PC-3 (cell line): ENCODE measurements around the gene PHF21B. TPM values are rescaled to one million over a fixed set of nuclear protein-coding genes. Genes with fewer than 3 reads are reported as not detected.

Experiments
- ATAC-seq: fragments of 200-7000 bp; cut with Tn5 transposase; 2 replicates; pipeline ENCODE4 v1.9.1; 2020; ENCODE audit warnings: mild to moderate bottlenecking, moderate library complexity
- BruUV-seq: library from RNA; stranded (reverse); fragments of 400-500 nt; replicated peaks from 2 replicates; lab custom pipeline; 2021; lab: Mats Ljungman, UMichigan
- CTCF ChIA-PET: fragments of 300-600 bp; sonication (Branson Sonifier 250); formaldehyde crosslinking; loops from one replicate; lab custom pipeline; 2022; ENCODE audit warnings: antibody characterized with exemption; lab: Charles Lee
- POLR2A ChIA-PET: fragments of 300-600 bp; sonication (Branson Sonifier 250); formaldehyde crosslinking; loops from one replicate; lab custom pipeline; 2022; ENCODE audit warnings: antibody characterized with exemption; ENCODE audit not compliant: unreplicated experiment; lab: Charles Lee
- DNase-seq: peaks from one replicate; pipeline ENCODE4 v3.0.0-alpha.2; 2015
- H2AFZ ChIP-seq: fragments of 300-600 bp; sonication (generic); 2 replicates; pipeline ENCODE4 v1.6.0; 2016; ENCODE audit warnings: antibody characterized with exemption, low read length
- H3F3A ChIP-seq: fragments of 300-600 bp; sonication (generic); one replicate; pipeline ENCODE4 v1.6.0; 2017; ENCODE audit warnings: antibody characterized with exemption, low read length, control low read depth, mild to moderate bottlenecking; ENCODE audit not compliant: unreplicated experiment
- H3K27ac ChIP-seq: fragments of 300-600 bp; sonication (generic); 2 replicates; pipeline ENCODE4 v1.5.1; 2016; ENCODE audit warnings: mild to moderate bottlenecking, low read length
- H3K27me3 ChIP-seq: fragments of 300-600 bp; sonication (generic); 2 replicates; pipeline ENCODE4 v1.6.1; 2016; ENCODE audit warnings: low read length, mixed read lengths
- H3K36me3 ChIP-seq: fragments of 300-600 bp; sonication (generic); 2 replicates; pipeline ENCODE4 v1.6.1; 2016; ENCODE audit warnings: low read depth, mixed run types, low read length, mixed read lengths
- H3K4me1 ChIP-seq: fragments of 300-600 bp; sonication (generic); 2 replicates; pipeline ENCODE4 v1.5.1; 2016; ENCODE audit warnings: low read length; ENCODE audit not compliant: insufficient read depth
- H3K4me2 ChIP-seq: fragments of 300-600 bp; sonication (generic); 2 replicates; pipeline ENCODE4 v1.6.0; 2016; ENCODE audit warnings: low read length
- H3K4me3 ChIP-seq: fragments of 300-600 bp; sonication (generic); 2 replicates; pipeline ENCODE4 v1.5.1; 2016; ENCODE audit warnings: mild to moderate bottlenecking, low read length, mixed read lengths
- H3K79me2 ChIP-seq: fragments of 300-600 bp; sonication (generic); 2 replicates; pipeline ENCODE4 v1.6.1; 2017; ENCODE audit warnings: low read length, mixed read lengths
- H3K9ac ChIP-seq: fragments of 300-600 bp; sonication (generic); 2 replicates; pipeline ENCODE4 v1.6.0; 2016; ENCODE audit warnings: mild to moderate bottlenecking, low read length
- H3K9me2 ChIP-seq: fragments of 300-600 bp; sonication (generic); replicated peaks from 2 replicates; pipeline ENCODE4 v1.6.1; 2016; ENCODE audit warnings: mixed run types, low read length, mixed read lengths
- H3K9me3 ChIP-seq: fragments of 300-600 bp; sonication (generic); 2 replicates; pipeline ENCODE4 v1.6.1; 2016; ENCODE audit warnings: low read length, mixed read lengths
- H4K20me1 ChIP-seq: fragments of 300-600 bp; sonication (generic); 2 replicates; pipeline ENCODE4 v1.6.1; 2016; ENCODE audit warnings: low read length, mixed read lengths
- EZH2 ChIP-seq: fragments of 300-600 bp; sonication (generic); IDR thresholded peaks from one replicate; pipeline ENCODE4 v1.6.1; 2017; ENCODE audit warnings: antibody characterized with exemption, mild to moderate bottlenecking, low read length; ENCODE audit not compliant: unreplicated experiment
- EZH2phosphoT487 ChIP-seq: fragments of 300-600 bp; sonication (generic); IDR thresholded peaks from 2 replicates; pipeline ENCODE4 v1.6.1; 2018; ENCODE audit warnings: mild to moderate bottlenecking, antibody characterized with exemption, low read length, borderline replicate concordance
- intact Hi-C: fragments of 100-400 bp; cut with micrococcal nuclease; formaldehyde crosslinking; loops from 2 replicates; pipeline ENCODE4 v1.9.0; 2023
- total RNA-seq: library from RNA; depleted of rRNA; stranded (reverse); fragments of >200 nt; gene quantifications from 2 replicates; pipeline ENCODE4 v1.2.3, GENCODE V29; 2014
- TF ChIP-seq, protein P1 (sequence below): fragments of 300-600 bp; sonication (generic); conservative IDR thresholded peaks from 2 replicates; pipeline ENCODE4 v1.5.1; 2017; ENCODE audit warnings: antibody characterized with exemption, low read depth, mild to moderate bottlenecking, low read length

The PHF21B gene
- total RNA-seq, 1 experiment from 2014 or later: not detected

DNA sequence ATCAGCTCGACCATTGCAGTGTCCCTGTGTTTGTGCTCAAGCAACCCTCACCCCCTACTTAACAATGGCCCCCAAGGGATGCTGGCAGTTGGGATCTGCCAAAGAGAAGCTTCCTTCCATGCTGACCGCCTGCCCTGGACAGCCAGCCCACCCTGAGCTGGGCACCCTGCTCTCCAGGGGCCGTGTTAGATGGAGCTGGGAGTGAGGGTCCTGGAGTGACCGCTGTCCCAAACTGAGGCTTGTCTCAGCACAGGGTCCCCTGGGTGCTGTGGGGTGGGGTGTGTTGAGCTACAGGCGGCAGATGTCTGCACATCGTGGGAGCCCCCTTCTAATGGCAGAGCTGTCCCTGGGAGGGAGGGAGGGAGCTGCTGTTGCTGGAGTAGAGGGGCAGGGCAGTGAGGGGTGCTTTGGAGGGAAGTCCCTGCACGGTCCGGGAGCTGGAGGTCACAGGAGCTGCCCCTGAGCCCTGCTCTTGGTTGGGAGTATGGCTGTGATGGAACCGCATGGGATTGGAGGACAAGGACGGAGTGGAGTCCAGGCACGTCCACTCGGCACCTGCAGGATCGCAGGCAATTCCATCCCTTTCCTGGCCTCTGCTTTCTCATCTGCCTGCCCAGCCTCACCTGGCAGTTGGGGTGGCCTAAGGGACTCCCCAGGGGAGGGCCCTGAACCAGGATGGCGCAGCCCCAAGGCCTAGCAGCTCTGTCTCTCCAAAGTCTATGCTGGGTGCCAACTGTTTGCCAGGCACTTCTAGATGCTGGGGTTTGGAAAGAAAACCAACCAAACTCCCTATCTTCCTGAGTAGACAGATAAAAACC lies 131.1 kb downstream of the PHF21B start:
- Histone ChIP-seq H3K27ac (no peak overlapping the region), H3K79me2 (no peaks in the 10 kb centered on the region), H3F3A (no peaks in the 10 kb centered on the region), H2AFZ (no peak overlapping the region), H4K20me1 (no peaks in the 10 kb centered on the region), H3K27me3 (peaks cover 15% of the 10 kb centered on the region), H3K4me3 (no peak overlapping the region), H3K36me3 (no peaks in the 10 kb centered on the region), H3K4me2 (no peak overlapping the region), H3K9ac (no peak overlapping the region), H3K9me2 (no peaks in the 10 kb centered on the region), H3K9me3 (no peaks in the 10 kb centered on the region), H3K4me1 (peaks cover 12% of the 10 kb centered on the region; the same call in 1 of the 2 replicates)
- CTCF ChIA-PET: no interaction called here
- BruUV-seq: no TSS peak
- POLR2A ChIA-PET: no interaction called here
- DNase-seq: no peak
- intact Hi-C loops: no loop called here
- TF ChIP-seq, protein P1, sequence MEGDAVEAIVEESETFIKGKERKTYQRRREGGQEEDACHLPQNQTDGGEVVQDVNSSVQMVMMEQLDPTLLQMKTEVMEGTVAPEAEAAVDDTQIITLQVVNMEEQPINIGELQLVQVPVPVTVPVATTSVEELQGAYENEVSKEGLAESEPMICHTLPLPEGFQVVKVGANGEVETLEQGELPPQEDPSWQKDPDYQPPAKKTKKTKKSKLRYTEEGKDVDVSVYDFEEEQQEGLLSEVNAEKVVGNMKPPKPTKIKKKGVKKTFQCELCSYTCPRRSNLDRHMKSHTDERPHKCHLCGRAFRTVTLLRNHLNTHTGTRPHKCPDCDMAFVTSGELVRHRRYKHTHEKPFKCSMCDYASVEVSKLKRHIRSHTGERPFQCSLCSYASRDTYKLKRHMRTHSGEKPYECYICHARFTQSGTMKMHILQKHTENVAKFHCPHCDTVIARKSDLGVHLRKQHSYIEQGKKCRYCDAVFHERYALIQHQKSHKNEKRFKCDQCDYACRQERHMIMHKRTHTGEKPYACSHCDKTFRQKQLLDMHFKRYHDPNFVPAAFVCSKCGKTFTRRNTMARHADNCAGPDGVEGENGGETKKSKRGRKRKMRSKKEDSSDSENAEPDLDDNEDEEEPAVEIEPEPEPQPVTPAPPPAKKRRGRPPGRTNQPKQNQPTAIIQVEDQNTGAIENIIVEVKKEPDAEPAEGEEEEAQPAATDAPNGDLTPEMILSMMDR: no peak
- no peak for TF ChIP-seq EZH2
- no peak for TF ChIP-seq EZH2phosphoT487
- no peak for ATAC-seq

DNA sequence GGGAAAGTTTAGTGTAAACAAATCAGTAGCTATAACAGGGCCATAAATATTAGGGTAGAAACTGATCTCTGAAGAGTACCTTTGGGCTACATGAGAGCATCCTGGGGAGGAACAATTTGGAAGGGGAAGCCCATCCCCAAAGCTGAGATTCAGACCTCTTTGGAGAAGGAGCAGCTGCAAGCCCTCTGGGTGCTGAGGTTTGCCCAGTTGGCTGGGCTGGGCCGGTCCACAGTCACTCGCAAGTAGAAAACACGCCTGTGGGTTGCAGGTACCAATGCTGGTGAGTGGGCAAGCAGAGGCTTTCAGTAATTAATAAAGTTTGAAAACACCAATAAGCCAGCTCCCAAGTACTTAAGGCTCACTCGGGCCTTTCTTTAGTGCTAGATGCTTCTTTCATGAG lies 132.9 kb downstream of the PHF21B start:
- DNase-seq: no peak
- Histone ChIP-seq H3K9me2 (no peaks in the 10 kb centered on the region), H3F3A (no peaks in the 10 kb centered on the region), H3K9ac (no peak overlapping the region), H3K9me3 (no peaks in the 10 kb centered on the region), H3K4me2 (no peak overlapping the region), H3K4me1 (peaks cover 9% of the 10 kb centered on the region; the same call in 1 of the 2 replicates), H2AFZ (no peak overlapping the region), H4K20me1 (no peaks in the 10 kb centered on the region), H3K36me3 (no peaks in the 10 kb centered on the region), H3K79me2 (no peaks in the 10 kb centered on the region), H3K27me3 (peaks cover 13% of the 10 kb centered on the region), H3K4me3 (no peak overlapping the region), H3K27ac (no peak overlapping the region)
- intact Hi-C loops: no loop called here
- no TSS peak for BruUV-seq
- CTCF ChIA-PET: no interaction called here
- TF ChIP-seq, protein P1: no peak
- no peak for TF ChIP-seq EZH2
- POLR2A ChIA-PET: no interaction called here
- no peak for ATAC-seq

DNA sequence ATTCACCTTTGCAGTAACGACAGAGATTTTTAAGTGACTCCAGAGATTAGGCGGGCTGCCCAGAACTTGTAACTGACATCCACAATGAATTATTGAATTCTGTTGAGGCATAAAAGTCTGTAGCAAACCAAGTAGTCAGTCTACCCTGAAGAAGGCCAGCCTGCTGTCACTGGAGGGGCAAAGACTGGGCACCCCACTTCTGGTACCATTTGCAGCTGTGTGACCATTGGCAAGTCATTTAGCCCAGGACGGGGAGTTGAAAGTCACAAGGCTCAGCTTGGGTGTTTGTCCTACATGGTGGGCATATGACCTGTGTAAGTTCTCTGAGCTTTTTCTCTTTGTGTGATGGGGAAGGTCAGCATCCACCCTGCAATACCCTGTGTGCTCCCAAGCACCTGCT lies 138.0 kb downstream of the PHF21B start:
- Histone ChIP-seq H4K20me1 (no peaks in the 10 kb centered on the region), H3K4me2 (no peak overlapping the region), H3K27me3 (no peaks in the 10 kb centered on the region), H3K27ac (no peak overlapping the region), H3K9ac (no peak overlapping the region), H3F3A (no peaks in the 10 kb centered on the region), H3K4me3 (no peak overlapping the region), H3K9me3 (no peaks in the 10 kb centered on the region), H2AFZ (no peak overlapping the region), H3K4me1 (peaks cover 6% of the 10 kb centered on the region; the same call in 1 of the 2 replicates), H3K9me2 (no peaks in the 10 kb centered on the region), H3K36me3 (no peaks in the 10 kb centered on the region), H3K79me2 (no peaks in the 10 kb centered on the region)
- TF ChIP-seq, protein P1: no peak
- no peak for TF ChIP-seq EZH2
- TF ChIP-seq EZH2phosphoT487: no peak
- CTCF ChIA-PET: no interaction called here
- POLR2A ChIA-PET: no interaction called here
- ATAC-seq: no peak
- no peak for DNase-seq
- intact Hi-C loops: no loop called here
- no TSS peak for BruUV-seq
